ENCODE results near the gene HSF4.

Gene HSF4

GRCh38 chr16:67150833-67151396 is 13.6 kb upstream of the HSF4 start, which contains the start of gene B3GNT9 (continued):
- TF ChIP-seq ZNF335 (tag by site-specific recombination; conservative IDR thresholded peaks at IDR 0.05) (peak; percentile 73), YY2 (tag by site-specific recombination; IDR thresholded peaks at IDR 0.05) (peak; percentile 44; the same call in 1 of the 2 replicates), ZNF274 (IDR thresholded peaks at IDR 0.05; ENCODE audit: low read length) (no peak), ZNF274 (tag by site-specific recombination; IDR thresholded peaks at IDR 0.05; ENCODE audit: borderline replicate concordance) (no peak), PRDM4 (tag by site-specific recombination; IDR thresholded peaks at IDR 0.05) (no peak), ZBTB26 (tag by site-specific recombination; optimal IDR thresholded peaks at IDR 0.05) (peak; percentile 51), ZNF660 (tag by site-specific recombination; IDR thresholded peaks at IDR 0.05) (no peak), ZNF792 (tag by site-specific recombination; IDR thresholded peaks at IDR 0.05) (no peak), ZBTB20 (tag by site-specific recombination; IDR thresholded peaks at IDR 0.05) (peak; percentile 55; the same call in 1 of the 2 replicates), ZNF776 (tag by site-specific recombination; IDR thresholded peaks at IDR 0.05; ENCODE audit: borderline replicate concordance) (no peak), HOXA7 (CRISPR knock-in tag; IDR thresholded peaks at IDR 0.05; ENCODE audit: borderline replicate concordance) (no peak), PRDM6 (tag by site-specific recombination; IDR thresholded peaks at IDR 0.05) (no peak)

- Histone ChIP-seq H3K4me3 (ENCODE audit: low read depth, low read length) (no peak overlapping the region), H3K36me3 (ENCODE audit: control insufficient read depth in 2 of 2, insufficient read depth in 1 of 2, low read length in 2 of 2) (peaks cover 0 to 31% of the 10 kb centered on the region in 2 experiments; a peak in 1 of 3 replicates), H3K9me3 (ENCODE audit: control insufficient read depth, insufficient read depth, low read depth, low read length) (no peaks in the 10 kb centered on the region), H3K4me1 (ENCODE audit: control insufficient read depth, insufficient read depth, low read length) (0 out of 2 replicates have a peak, but pooled peaks cover 3% of the 10 kb centered on the region), H3K27ac (ENCODE audit: extremely low read depth, low read depth, low read length) (no peak overlapping the region)
- POLR2A ChIA-PET: interaction anchor here (0.8 kb wide), 1 partner anchor 33 kb away, joined by 3 read pairs; no protein-coding TSS in a partner anchor
- TF ChIP-seq ZNF335 (tag by site-specific recombination; conservative IDR thresholded peaks at IDR 0.05): peak; percentile 22; the same call in 1 of the 2 replicates
- no peak for TF ChIP-seq ZBTB20 (tag by site-specific recombination; IDR thresholded peaks at IDR 0.05)
- TF ChIP-seq AEBP2 (tag by site-specific recombination; IDR thresholded peaks at IDR 0.05; ENCODE audit: borderline replicate concordance): no peak
- TF ChIP-seq ZFP41 (tag by site-specific recombination; IDR thresholded peaks at IDR 0.05; ENCODE audit: borderline replicate concordance): no peak
- TF ChIP-seq SCRT1 (tag by site-specific recombination; IDR thresholded peaks at IDR 0.05; ENCODE audit: borderline replicate concordance): no peak
- TF ChIP-seq REPIN1 (tag by site-specific recombination; IDR thresholded peaks at IDR 0.05; ENCODE audit: low read depth): no peak
- no peak for TF ChIP-seq MYNN (tag by site-specific recombination; IDR thresholded peaks at IDR 0.05; ENCODE audit: borderline replicate concordance)
- TF ChIP-seq ZNF302 (tag by site-specific recombination; IDR thresholded peaks at IDR 0.05; ENCODE audit: low read depth): no peak
- CTCF ChIA-PET: interaction anchor here (0.7 to 7.4 kb wide), 6 partner anchors 10 to 256 kb away, joined by 3 to 155 read pairs (median 6); partner anchors contain the start of gene CES3
Observed at GRCh38 chr16:67151431-67152097, 13.0 kb upstream of the HSF4 start.
